HepG2 (cell line): ENCODE data around the gene CYB5D1. TPM values are rescaled to one million over a fixed set of nuclear protein-coding genes. Genes with fewer than 3 reads are reported as not detected.

Experiments used
- ATF3 ChIP-seq: sonication (generic); formaldehyde crosslinking; IDR thresholded peaks from 2 replicates; pipeline ENCODE4 v1.4.0; 2020; ENCODE audit warnings: missing genetic modification reagents
- ATM ChIP-seq: fragments of 450-650 bp; IDR thresholded peaks from 2 replicates; pipeline ENCODE4 v1.7.1; 2017; ENCODE audit warnings: mild to moderate bottlenecking, borderline replicate concordance
- DPF2 ChIP-seq: sonication (generic); formaldehyde crosslinking; IDR thresholded peaks from 2 replicates; pipeline ENCODE4 v1.4.0; 2020; ENCODE audit warnings: mild to moderate bottlenecking, low read depth, missing genetic modification reagents, borderline replicate concordance
- FOXA1 ChIP-seq, 2 experiments: fragments of 450-650 bp in 1 of 2; sonication (generic) in 1 of 2; formaldehyde crosslinking in 1 of 2; IDR thresholded peaks; 2 replicates each; pipeline versions ENCODE4 v1.4.0 to v1.6.1; 2016 to 2020; ENCODE audit warnings: missing genetic modification reagents in 1 of 2
- FOXK2 ChIP-seq: fragments of 450-650 bp; IDR thresholded peaks from 2 replicates; pipeline ENCODE4 v1.6.1; 2016
- HOXA5 ChIP-seq: sonication (generic); formaldehyde crosslinking; IDR thresholded peaks from 2 replicates; pipeline ENCODE4 v1.4.0; 2020; ENCODE audit warnings: missing genetic modification reagents
- HOXD1 ChIP-seq: sonication (generic); formaldehyde crosslinking; IDR thresholded peaks from 2 replicates; pipeline ENCODE4 v1.5.0; 2020; ENCODE audit warnings: missing genetic modification reagents
- ISL2 ChIP-seq: sonication (generic); formaldehyde crosslinking; IDR thresholded peaks from 2 replicates; pipeline ENCODE4 v1.5.0; 2020; ENCODE audit warnings: missing genetic modification reagents
- MAF1 ChIP-seq: sonication (generic); formaldehyde crosslinking; IDR thresholded peaks from 2 replicates; pipeline ENCODE4 v1.5.0; 2020; ENCODE audit warnings: missing genetic modification reagents, borderline replicate concordance
- TGIF2 ChIP-seq: IDR thresholded peaks from 2 replicates; pipeline ENCODE4 v1.6.1; 2016; ENCODE audit warnings: control low read depth, missing compliant biosample characterization
- ZFP36 ChIP-seq: fragments of 150-350 bp; IDR thresholded peaks from 2 replicates; pipeline ENCODE4 v1.6.1; 2018; ENCODE audit warnings: borderline replicate concordance, low read length, low read depth; ENCODE audit not compliant: partially characterized antibody
- ZNF12 ChIP-seq: sonication (generic); formaldehyde crosslinking; IDR thresholded peaks from 2 replicates; pipeline ENCODE4 v1.5.0; 2020; ENCODE audit warnings: missing genetic modification reagents
- ZNF234 ChIP-seq: sonication (generic); formaldehyde crosslinking; conservative IDR thresholded peaks from 2 replicates; pipeline ENCODE4 v1.5.1; 2020; ENCODE audit warnings: mild to moderate bottlenecking, missing genetic modification reagents
- ZNF512B ChIP-seq: sonication (generic); formaldehyde crosslinking; IDR thresholded peaks from 2 replicates; pipeline ENCODE4 v1.5.1; 2020; ENCODE audit warnings: missing genetic modification reagents, mild to moderate bottlenecking, borderline replicate concordance
- ZSCAN9 ChIP-seq: IDR thresholded peaks from 2 replicates; pipeline ENCODE4 v1.6.1; 2016; ENCODE audit warnings: borderline replicate concordance
- polyA plus RNA-seq, 8 experiments: library from polyadenylated mRNA; depleted of rRNA in 3 of 8; stranded (reverse) in 7 of 8; unstranded in 1 of 8; fragments of >200 nt; fragmentation: Illumina TruSeq in 4 of 8; extraction: Trizol in 4 of 8; gene quantifications; 2 replicates each; pipeline versions ENCODE4 v1.2.1 to v1.2.3, GENCODE V29; 2011 to 2016; ENCODE audit warnings: low read depth in 4 of 8, missing spikeins in 1 of 8, mixed read lengths in 1 of 8; ENCODE audit not compliant: insufficient read depth in 1 of 8
- total RNA-seq, 5 experiments: library from RNA; depleted of rRNA; stranded (reverse); fragments of >200 nt; fragmentation: Illumina TruSeq; extraction: Trizol; gene quantifications; 2 replicates each; pipeline ENCODE4 v1.2.3, GENCODE V29; 2016; ENCODE audit warnings: low read depth in 1 of 5
- TF ChIP-seq, protein P1 (sequence below): sonication (generic); formaldehyde crosslinking; IDR thresholded peaks from 2 replicates; pipeline ENCODE4 v1.5.0; 2020; ENCODE audit warnings: mild to moderate bottlenecking, missing genetic modification reagents
- TF ChIP-seq, protein P2 (sequence below), 2 experiments: fragments of 450-650 bp in 1 of 2; sonication (generic) in 1 of 2; formaldehyde crosslinking; IDR thresholded peaks; 2 replicates each; pipeline versions ENCODE4 v1.5.0 to v1.8.0; 2020 to 2022; ENCODE audit warnings: mild to moderate bottlenecking in 1 of 2, missing genetic modification reagents in 1 of 2
- TF ChIP-seq, protein P3 (sequence below): sonication (generic); formaldehyde crosslinking; IDR thresholded peaks from 2 replicates; pipeline ENCODE4 v1.4.0; 2020; ENCODE audit warnings: missing genetic modification reagents, borderline replicate concordance

CYB5D1 gene
- total and polyA plus RNA-seq, 2 of the 13 experiments (the other 11 are each of a cell fraction or from before 2014, with no cell fraction given): 8.9 to 17.0 TPM

DNA sequence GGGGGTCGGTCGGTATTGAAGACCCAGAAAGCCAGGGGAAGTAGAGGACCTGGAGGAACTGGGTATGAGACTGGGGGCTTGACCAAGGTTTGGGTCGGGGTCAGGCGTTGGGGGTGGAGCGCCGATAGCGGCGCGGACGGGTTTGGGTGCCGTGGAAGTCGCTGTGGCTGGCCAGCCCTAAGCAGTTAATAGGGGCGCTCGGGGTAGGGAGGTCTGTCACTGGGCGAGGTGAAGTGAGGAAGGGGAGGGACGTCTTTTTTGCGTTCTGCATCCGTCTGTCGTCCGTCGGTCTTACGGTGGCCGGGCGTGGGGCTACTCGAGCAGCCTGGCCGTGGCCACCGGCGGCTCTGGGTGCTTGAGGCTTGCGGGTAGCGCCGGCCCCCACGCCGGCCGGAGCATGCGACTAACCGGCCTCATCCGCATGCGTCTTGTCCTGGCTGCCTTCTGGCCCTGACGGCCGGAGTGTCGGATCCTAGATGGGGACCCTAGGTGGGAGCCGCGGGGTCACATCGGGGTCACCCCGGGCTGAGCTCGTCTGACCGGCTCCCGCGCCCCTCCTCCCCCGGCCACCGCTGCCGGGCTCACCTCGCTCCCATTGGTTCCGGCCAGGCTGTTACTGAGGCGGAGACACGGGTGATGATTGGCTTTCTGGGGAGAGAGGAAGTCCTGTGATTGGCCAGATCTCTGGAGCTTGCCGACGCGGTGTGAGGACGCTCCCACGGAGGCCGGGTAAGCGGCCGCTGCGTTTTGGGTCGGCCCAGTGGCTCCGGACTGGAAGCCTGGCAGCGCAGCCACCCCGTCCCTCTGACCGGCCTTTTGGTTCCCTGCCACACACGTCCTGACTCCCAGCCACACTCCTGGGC, 13.3 kb upstream of the CYB5D1 start (continued):
- TF ChIP-seq, protein P1, sequence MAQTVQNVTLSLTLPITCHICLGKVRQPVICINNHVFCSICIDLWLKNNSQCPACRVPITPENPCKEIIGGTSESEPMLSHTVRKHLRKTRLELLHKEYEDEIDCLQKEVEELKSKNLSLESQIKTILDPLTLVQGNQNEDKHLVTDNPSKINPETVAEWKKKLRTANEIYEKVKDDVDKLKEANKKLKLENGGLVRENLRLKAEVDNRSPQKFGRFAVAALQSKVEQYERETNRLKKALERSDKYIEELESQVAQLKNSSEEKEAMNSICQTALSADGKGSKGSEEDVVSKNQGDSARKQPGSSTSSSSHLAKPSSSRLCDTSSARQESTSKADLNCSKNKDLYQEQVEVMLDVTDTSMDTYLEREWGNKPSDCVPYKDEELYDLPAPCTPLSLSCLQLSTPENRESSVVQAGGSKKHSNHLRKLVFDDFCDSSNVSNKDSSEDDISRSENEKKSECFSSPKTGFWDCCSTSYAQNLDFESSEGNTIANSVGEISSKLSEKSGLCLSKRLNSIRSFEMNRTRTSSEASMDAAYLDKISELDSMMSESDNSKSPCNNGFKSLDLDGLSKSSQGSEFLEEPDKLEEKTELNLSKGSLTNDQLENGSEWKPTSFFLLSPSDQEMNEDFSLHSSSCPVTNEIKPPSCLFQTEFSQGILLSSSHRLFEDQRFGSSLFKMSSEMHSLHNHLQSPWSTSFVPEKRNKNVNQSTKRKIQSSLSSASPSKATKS: no peak
- TF ChIP-seq ISL2 (CRISPR knock-in tag): no peak
- TF ChIP-seq HOXD1 (CRISPR knock-in tag): no peak
- no peak for TF ChIP-seq MAF1 (CRISPR knock-in tag)
- no peak for TF ChIP-seq HOXA5 (CRISPR knock-in tag)
- TF ChIP-seq, protein P2, sequence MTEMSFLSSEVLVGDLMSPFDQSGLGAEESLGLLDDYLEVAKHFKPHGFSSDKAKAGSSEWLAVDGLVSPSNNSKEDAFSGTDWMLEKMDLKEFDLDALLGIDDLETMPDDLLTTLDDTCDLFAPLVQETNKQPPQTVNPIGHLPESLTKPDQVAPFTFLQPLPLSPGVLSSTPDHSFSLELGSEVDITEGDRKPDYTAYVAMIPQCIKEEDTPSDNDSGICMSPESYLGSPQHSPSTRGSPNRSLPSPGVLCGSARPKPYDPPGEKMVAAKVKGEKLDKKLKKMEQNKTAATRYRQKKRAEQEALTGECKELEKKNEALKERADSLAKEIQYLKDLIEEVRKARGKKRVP (CRISPR knock-in tag; IDR thresholded peaks at IDR 0.05): no peak
- TF ChIP-seq ATF3 (CRISPR knock-in tag): no peak
- no peak for TF ChIP-seq ZSCAN9
- no peak for TF ChIP-seq ATM
- no peak for TF ChIP-seq ZNF512B (CRISPR knock-in tag)
- TF ChIP-seq FOXK2: no peak
- TF ChIP-seq ZNF12 (CRISPR knock-in tag): no peak
- no peak for TF ChIP-seq TGIF2 (CRISPR knock-in tag)
- no peak for TF ChIP-seq ZNF234 (CRISPR knock-in tag)
- TF ChIP-seq FOXA1 (IDR thresholded peaks at IDR 0.05): no peak
- TF ChIP-seq FOXA1 (CRISPR knock-in tag; IDR thresholded peaks at IDR 0.05): no peak
- TF ChIP-seq, protein P3, sequence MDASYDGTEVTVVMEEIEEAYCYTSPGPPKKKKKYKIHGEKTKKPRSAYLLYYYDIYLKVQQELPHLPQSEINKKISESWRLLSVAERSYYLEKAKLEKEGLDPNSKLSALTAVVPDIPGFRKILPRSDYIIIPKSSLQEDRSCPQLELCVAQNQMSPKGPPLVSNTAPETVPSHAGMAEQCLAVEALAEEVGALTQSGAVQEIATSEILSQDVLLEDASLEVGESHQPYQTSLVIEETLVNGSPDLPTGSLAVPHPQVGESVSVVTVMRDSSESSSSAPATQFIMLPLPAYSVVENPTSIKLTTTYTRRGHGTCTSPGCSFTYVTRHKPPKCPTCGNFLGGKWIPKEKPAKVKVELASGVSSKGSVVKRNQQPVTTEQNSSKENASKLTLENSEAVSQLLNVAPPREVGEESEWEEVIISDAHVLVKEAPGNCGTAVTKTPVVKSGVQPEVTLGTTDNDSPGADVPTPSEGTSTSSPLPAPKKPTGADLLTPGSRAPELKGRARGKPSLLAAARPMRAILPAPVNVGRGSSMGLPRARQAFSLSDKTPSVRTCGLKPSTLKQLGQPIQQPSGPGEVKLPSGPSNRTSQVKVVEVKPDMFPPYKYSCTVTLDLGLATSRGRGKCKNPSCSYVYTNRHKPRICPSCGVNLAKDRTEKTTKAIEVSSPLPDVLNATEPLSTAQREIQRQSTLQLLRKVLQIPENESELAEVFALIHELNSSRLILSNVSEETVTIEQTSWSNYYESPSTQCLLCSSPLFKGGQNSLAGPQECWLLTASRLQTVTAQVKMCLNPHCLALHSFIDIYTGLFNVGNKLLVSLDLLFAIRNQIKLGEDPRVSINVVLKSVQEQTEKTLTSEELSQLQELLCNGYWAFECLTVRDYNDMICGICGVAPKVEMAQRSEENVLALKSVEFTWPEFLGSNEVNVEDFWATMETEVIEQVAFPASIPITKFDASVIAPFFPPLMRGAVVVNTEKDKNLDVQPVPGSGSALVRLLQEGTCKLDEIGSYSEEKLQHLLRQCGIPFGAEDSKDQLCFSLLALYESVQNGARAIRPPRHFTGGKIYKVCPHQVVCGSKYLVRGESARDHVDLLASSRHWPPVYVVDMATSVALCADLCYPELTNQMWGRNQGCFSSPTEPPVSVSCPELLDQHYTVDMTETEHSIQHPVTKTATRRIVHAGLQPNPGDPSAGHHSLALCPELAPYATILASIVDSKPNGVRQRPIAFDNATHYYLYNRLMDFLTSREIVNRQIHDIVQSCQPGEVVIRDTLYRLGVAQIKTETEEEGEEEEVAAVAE (CRISPR knock-in tag): peak; percentile 49; the same call in 1 of the 2 replicates
- TF ChIP-seq ZFP36: no peak
- no peak for TF ChIP-seq DPF2 (CRISPR knock-in tag)
